HG02970 (cell line): Measurements from ENCODE around the gene ERC2.

ENCODE experiments used
- ATAC-seq: cut with Tn5 transposase; IDR thresholded peaks from one replicate; pipeline ENCODE4 v1.9.1; 2021; ENCODE audit warnings: mild to moderate bottlenecking, moderate library complexity, moderate number of reproducible peaks; ENCODE audit not compliant: unreplicated experiment, low FRiP score

ERC2 gene

DNA sequence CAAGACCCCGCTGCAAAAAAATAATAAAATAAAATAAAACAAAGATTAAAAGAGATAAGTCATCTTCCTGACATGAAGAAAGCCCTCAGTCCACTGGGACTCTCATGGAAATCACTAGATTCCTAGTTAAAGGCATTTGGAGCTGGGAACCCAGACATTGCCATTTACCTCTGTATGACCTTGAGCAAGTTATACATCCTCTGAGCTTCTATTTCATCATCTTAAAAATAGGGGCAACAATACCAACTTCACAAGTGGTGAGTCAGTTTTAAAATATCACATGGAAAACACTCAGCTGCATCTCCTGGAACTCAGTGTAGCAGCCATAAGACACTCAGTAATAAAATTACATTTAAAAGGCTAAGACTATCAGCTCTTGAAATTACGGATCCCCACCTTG, 334.8 kb downstream of the ERC2 start:
- no peak for ATAC-seq

DNA sequence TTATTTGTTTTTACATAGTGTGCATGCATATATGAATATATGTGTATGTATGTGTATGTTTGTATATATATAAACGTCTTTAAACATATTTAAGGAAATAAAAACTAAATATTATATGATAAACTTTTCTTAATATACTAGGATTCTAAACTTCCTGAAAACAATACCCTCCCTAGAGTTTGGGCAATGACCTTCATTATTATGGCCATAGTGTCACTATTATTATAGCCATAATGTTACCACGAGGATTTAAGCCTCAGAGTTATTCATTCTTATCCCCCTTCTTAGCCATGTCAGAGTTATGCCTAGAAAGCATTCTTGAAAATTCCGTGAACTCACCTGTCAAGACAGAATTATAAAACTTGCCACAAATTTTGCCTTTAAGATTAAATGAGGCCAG, 335.5 kb downstream of the ERC2 start:
- ATAC-seq = no peak

DNA sequence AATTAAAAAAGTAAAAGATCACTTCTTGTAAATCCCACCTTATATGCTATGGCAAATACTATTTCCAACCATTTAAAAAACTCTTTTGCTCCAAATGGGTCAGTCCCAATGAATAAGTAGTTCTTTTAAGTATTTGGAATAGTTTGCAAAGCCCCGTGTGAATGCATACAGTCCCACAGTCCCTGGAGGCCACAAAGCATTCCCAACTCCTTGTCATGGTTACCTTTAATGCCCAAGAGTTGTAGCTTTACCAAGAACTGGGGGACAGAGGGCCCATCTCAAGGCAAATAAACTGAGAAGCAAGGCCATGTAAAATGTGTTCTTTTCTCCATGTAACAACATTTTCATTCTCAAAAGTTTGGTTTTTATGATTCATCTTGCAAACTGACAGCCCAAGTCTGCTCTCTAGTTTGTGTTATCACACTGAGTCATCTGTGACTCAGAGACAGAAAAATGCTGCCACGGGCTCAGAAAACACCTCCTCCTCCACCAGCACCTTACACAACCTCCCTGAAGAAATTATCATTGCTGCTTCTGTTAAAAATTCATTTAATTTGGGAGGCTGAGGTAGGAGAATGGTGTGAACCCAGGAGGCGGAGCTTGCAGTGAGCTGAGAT, 336.2 kb downstream of the ERC2 start:
- no peak for ATAC-seq

DNA sequence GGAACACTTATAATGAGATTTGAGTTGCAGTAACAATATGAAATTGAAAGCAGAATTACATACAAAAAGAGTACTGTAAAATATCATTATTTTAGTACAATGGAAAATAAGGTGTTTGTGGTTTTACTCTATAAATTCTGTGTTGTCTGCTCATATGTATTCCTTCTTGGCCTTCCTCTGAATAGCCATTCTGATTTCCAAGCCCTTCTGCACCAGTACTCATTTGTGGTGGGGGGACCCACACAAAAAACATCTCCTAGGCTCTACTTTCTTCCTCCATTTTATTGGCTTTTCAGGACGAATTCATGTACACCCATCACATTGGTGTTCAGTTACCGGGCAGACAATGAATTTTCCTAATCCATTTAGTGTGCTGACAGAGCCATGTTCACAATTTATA, 338.2 kb downstream of the ERC2 start:
- no peak for ATAC-seq

GRCh38 chr3:56126632-56127031, 341.6 kb downstream of the ERC2 start:
- no peak for ATAC-seq

DNA sequence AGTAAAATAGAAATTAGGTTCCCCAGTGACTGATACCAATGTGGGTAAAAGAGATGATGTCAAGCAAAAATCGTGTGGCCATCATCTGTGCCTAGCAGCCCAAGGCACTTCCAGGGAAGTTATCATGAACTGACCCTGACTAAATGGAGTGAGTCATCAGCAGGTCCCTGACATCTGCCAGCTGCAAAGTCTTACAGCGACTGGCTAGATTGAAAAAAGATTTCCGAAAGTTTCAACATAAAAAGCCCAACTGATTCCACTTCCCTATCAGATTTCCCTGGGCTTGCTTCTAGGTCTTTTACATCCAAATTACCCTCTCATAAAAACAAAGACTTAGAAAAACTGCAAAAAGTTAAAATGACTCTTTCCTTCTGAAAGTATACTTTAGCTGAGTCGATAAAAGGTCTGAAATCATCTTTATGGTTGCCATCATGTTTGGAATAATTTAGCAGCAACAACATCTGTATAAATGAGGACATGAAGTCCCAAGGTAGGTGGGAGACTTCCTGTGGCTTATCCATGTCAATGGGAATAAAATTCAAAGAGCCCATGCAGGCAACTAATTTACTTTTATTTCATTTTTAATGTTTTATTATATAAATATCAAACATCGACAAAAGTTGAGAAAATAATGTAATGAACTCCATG, 342.8 kb downstream of the ERC2 start:
- no peak for ATAC-seq

GRCh38 chr3:56124546-56124945, 343.7 kb downstream of the ERC2 start:
- no peak for ATAC-seq

DNA sequence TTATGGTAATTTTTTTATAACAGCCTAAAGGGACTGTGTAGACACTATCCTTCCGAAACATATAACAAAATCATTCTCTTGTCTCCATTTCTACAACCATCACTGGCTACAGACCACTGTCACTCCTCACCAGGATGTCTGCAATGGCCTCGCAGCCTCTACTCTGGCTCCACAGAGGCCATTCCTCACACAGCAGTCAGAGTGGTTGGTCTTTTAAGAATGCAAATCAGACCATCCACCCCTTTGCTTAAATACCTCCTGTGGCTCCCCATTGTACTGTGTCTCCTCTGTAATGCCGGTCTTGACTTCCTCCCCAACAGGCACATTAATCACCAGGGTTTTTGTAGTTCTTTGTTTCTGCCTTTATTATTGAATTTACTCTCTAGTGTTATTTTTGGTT, 344.8 kb downstream of the ERC2 start:
- no peak for ATAC-seq

DNA sequence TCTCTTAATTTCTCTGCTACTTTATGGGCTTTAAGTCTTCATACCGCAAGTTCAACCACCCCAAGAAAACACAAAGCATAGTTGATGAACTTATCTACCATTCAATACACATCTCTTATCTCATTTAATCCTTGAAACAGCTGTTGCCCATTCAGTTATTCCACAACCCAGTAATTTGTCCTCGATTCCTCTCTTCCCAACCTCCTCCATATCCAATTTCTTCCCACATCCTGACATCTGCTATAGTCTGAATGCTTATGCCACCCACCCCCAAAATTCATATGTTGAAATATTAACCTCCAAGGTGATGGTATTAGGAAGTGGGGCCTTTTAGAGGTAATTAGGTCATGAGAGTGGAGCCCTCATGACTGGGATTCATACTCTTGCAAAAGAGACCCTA, 345.4 kb downstream of the ERC2 start:
- ATAC-seq = no peak

DNA sequence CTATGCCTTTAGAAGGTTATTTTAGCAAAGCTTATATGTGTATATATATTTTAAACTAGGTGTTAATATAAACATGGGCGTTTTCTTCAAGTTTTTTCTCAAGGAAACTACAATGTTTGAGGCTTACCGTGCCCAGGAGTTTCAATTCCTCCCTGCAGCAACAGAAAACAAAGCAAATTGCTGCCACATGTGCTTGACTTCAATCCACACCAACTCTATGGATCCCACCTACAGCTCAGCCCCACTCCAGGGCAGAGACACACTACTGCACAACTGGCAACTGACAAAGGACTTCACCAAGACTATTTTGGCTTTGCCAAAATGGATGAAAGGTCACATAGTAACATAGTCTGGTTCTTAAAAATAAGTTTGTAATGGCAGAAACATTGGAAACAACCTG, 346.6 kb downstream of the ERC2 start:
- no peak for ATAC-seq

DNA sequence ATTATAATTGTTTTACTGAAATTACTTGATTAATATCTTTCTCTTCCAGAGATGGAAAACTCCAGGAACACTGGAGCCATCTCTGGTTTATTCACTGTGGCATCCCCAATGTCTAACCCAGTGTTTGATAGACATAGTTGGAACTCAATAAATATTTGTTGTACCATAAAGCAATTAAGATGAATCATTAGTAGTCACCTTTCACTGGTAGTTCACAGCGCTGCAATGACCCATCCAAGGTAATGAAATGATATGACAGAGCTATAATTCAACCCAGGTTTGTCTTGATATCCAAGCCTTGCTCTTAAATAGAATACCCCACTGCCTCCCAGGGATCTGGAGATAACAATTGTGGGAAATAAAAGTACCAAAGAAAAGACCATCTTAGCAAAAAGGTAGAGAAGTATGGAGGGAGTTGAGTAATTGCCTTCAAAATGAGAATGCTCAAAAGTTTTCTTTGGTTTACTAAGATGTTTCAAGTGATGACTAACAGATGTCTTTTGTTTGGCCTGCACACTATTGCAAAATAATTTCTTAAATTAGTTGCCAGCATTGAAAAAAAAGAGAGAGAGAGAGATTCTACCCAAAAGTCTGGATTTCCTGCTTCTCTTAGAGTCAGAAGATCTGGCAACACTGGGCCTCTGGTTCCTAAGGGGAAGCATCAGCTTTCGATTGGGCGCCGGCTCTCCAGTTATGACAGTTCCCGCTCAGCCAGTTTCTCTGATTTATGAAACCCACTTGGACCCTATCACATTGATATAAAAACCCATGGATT, 348.5 kb downstream of the ERC2 start:
- ATAC-seq = no peak

- ATAC-seq = no peak
These were observed 349.3 kb downstream of the ERC2 start for GRCh38 chr3:56118968-56119367.

- no peak for ATAC-seq
These were observed 352.6 kb downstream of the ERC2 start for GRCh38 chr3:56115698-56116097.

GRCh38 chr3:56115199-56115598, 353.1 kb downstream of the ERC2 start:
- ATAC-seq = no peak

- no peak for ATAC-seq
These were observed 354.4 kb downstream of the ERC2 start for GRCh38 chr3:56113908-56114307.

DNA sequence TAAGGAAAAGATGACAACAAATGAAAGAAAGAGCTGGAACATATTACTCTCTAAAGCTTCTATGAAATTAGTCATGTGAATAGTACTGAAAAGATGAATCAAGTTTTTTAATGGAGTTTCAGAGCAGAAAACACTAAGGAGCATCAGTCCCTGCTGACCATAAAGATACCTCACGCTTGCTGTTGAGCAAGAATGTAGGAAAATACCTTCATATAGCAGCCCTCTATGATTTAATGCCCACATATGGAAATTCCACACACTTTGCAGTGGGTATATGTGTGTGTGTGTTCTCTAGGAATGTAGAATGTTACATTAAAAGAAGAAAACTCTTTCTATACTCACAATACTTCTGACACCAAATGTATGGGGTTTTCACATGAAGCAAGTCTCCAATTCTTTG, 355.0 kb downstream of the ERC2 start:
- ATAC-seq = no peak

- ATAC-seq = no peak
These were observed 356.5 kb downstream of the ERC2 start for GRCh38 chr3:56111606-56112304.

- ATAC-seq = no peak
These were observed 357.4 kb downstream of the ERC2 start for GRCh38 chr3:56110886-56111285.

GRCh38 chr3:56107157-56107556, 361.1 kb downstream of the ERC2 start:
- no peak for ATAC-seq

GRCh38 chr3:56102032-56102431, 366.2 kb downstream of the ERC2 start:
- no peak for ATAC-seq

DNA sequence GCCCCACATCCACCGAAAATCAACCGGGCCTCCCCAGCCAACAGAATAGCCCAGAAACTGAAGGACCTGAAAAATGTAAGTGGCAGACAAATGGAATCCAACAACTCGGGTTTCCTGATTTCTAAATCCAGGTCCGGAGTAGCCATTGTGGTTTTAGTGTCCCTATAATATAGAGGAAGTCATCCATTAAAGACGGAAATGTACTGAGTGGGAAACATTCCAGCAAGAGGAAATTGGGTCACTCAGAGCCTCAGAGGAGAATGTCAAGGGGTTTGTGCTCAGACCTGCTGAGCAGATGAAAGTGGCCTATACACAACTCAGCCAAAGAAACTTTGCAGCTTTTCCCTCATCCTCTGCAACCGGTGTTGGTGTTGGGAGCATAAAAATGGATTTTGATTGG, 366.7 kb downstream of the ERC2 start:
- ATAC-seq = no peak
